G401.6 (cell line): ENCODE measurements around the gene PLEKHH3.
"Not testable (repeated sequence)": the region's sequence is repeated elsewhere in the genome, so short reads cannot be mapped to it uniquely, and the experiment has no call there.

ENCODE experiments used
- FAIRE-seq: peaks from 2 replicates; lab custom pipeline; 2012; peaks lifted over from hg19 to GRCh38; lab: Jason Lieb, UNC

PLEKHH3 gene

GRCh38 chr17:42670789-42671657 lies 5.8 kb downstream of the PLEKHH3 start:
- FAIRE-seq: no peak

DNA sequence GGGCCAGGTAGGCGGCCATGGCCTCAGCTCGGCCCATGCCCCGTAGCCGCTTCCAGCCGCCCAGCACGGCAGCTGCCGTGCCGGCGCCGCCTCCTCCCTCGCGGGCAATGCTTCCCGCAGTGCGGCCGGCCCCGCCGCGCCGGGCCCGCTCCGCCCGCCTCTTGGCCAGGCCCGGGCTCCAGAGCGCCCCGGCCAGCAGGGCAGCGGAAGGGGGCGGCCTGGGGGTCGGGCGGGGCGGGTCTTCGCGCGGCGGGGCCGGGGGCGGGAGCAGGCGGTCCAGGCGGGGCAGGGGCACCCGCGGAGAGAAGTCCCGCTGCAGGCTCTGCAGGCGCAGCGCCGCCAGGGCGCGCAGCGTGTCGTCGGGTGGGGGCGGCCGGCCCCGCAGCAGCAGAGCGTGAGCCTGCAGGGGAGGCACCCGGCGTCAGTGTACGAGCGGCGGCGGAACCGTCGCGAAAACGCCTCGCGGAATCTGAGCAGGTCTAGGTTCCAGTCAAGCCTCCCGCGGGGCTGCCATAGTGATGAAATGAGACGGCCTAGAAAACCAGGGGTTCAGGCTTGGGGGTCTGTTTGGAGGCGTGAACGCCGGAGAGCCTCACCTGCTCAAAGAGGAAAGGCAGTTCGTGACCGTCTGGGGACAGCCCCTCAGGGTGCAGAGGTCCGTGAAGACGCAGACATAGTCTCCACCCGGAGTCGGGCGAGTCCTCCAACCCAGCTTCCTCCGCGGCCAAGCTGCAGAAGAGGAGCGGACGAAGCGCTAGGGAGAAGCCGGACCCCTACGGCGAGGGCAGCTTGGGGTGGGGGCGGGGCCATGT lies 6.6 kb downstream of the PLEKHH3 start:
- FAIRE-seq: no peak

GRCh38 chr17:42669705-42669976 lies 7.2 kb downstream of the PLEKHH3 start:
- no peak for FAIRE-seq

DNA sequence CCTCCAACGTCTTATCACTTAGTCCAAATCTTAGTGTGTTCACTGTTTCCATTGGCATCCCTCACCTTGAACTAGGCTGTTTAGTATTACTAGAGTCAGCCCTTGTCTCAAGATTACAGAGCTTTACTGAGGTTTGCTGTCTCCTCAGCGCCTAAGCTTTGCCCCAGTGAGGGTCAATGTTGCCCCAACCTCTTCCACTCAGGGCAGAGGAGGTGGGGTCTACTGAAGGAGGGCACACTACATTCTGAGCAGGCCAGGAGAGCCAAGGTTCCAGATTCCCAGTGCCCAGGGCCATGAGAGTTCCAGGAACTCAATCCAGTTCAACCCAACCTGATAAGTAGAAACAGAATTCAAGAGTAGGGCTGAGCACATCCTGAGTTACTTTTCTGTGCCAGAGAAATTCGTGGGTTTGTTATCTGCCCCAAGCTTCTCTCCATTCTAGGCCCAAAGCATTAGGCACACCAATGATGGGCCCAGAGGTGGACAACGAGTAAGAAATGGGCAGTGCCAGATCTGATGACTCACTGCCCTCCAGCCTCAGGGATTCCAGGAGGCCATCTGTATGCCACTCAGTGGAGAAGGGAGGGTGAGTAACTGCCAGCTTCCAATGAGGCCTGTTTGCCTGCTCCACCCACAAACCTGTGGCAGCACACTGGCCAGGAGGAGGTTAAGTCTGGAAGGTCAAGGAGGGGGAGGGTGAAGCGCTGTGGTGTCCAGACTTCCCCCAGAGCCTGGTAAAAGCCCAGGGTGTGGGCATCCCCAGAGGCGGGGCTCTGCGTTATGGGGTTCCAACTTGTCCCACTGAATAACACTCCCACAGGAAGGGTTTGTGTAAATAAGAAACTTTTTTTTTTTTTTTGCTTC lies 9.5 kb downstream of the PLEKHH3 start:
- no peak for FAIRE-seq

- FAIRE-seq: not testable (repeated sequence)
These were observed 10.7 kb downstream of the PLEKHH3 start for GRCh38 chr17:42666126-42666525.

GRCh38 chr17:42665581-42666001 lies 11.2 kb downstream of the PLEKHH3 start:
- no peak for FAIRE-seq

- no peak for FAIRE-seq
These were observed 16.0 kb downstream of the PLEKHH3 start for GRCh38 chr17:42660692-42661345.

DNA sequence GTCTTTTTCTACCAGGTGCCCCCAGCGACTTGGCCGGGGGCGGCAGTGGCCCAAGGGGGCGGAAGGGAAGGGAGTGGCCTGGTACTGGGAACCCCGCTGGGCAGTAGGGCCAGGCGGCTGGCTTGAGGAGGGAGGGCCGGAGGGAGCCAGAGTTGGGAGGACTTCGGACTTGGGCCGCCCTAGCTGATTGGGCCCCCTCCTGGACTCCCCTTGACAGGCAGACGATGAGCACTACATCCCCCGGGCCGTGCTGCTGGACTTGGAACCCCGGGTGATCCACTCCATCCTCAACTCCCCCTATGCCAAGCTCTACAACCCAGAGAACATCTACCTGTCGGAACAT lies 16.9 kb downstream of the PLEKHH3 start:
- not testable (repeated sequence) for FAIRE-seq

DNA sequence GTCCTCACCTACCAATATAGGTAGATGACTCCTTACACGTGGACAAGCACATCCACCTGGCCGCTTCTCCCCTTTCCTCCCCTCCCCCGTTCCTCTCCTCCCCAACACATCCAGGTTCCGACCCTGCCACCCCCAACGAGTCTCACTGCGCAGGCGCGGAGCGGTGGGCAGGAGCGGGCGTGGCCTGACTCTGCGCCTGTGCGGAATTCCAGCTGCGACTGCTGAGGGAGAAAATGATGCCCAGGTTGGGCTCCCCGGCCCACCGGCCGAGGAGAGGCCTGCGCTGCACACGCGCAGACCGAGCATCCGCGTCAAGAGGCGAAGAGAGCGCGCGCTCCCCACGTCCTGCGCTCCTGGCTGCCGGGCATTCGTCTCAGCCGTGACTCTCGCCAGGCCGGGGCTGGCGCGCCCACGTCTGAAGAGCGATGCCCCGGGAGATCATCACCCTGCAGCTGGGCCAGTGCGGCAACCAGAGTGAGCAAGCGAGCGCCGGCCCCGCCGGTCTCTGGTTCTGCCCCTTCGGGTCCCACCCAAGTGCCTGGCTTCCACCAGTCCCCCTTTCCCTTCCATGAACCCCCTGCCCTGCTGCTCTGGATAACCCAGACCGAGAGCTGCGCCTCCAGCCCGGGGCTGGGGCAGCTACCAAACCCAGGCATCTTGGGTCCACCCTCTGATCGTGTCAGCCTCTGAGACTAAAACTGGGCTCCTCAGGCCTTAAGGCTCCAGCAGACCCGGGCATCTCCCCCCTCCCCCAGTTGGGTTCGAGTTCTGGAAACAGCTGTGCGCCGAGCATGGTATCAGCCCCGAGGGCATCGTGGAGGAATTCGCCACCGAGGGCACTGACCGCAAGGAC lies 17.5 kb downstream of the PLEKHH3 start, which contains the start of gene TUBG2:
TUBG2 (plus strand) TSS at position 206 of the 853 bp plus-strand sequence; CDS start at position 426, 220 bp downstream.
- no peak for FAIRE-seq

GRCh38 chr17:42657824-42658588 lies 18.8 kb downstream of the PLEKHH3 start:
- FAIRE-seq: no peak

GRCh38 chr17:42655528-42655927 lies 21.3 kb downstream of the PLEKHH3 start:
- no peak for FAIRE-seq

- no peak for FAIRE-seq
These were observed 23.3 kb downstream of the PLEKHH3 start for GRCh38 chr17:42653179-42654124.

DNA sequence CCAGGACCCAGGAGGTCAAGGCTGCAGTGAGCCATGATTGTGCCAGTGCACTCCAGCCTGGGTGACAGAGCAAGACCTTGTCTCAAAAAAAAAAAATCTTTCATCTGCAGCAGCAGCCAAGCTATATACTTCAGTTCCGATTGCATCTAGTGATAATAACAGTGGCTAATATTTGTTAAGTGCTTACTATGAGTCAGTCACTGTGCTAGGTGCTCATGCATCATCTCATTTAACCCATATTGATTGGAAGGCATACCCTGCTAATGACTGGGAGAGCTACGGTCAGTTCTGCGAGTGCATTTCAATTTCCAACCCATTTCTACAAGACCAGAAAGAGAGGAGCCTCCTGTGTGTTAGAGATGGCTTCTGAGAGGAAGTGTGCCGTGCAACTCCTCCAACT lies 25.4 kb downstream of the PLEKHH3 start:
- FAIRE-seq: no peak

DNA sequence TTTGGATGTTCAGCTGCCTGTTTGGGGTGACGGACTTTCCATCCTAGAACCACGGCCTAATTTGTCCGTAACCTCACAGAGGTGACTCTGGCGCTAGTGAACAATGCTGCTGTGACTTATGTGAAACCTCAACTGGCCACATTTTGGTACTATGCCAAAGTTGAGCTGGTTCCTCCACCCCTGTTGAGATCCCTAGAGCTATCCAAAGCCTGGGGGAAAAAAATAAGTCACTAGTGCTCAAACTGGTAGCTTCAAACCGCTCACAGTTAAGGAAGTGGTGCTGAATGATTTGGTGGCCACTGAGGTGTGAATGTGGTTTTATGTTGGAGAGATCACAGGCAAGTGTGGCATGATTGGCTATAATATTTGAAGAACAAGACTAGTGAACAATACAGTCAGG lies 29.0 kb downstream of the PLEKHH3 start:
- no peak for FAIRE-seq

GRCh38 chr17:42642336-42642735 lies 34.5 kb downstream of the PLEKHH3 start:
- no peak for FAIRE-seq

- FAIRE-seq: no peak
These were observed 36.7 kb downstream of the PLEKHH3 start for GRCh38 chr17:42640121-42640520.

- FAIRE-seq: no peak
These were observed 37.2 kb downstream of the PLEKHH3 start for GRCh38 chr17:42639525-42640113.

GRCh38 chr17:42632949-42633444 lies 43.8 kb downstream of the PLEKHH3 start:
- no peak for FAIRE-seq
